NCI-H446 treated with DMSO at 0.1 percent for 48 hours (cell line): ENCODE measurements around the gene TAAR1.
"Not testable (repeated sequence)": the region's sequence is repeated elsewhere in the genome, so short reads cannot be mapped to it uniquely, and the experiment has no call there.

Experiments
- DNase-seq: peaks from one replicate; lab custom pipeline; 2025; lab: John Stamatoyannopoulos, UW

Gene TAAR1, protein sequence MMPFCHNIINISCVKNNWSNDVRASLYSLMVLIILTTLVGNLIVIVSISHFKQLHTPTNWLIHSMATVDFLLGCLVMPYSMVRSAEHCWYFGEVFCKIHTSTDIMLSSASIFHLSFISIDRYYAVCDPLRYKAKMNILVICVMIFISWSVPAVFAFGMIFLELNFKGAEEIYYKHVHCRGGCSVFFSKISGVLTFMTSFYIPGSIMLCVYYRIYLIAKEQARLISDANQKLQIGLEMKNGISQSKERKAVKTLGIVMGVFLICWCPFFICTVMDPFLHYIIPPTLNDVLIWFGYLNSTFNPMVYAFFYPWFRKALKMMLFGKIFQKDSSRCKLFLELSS

DNA sequence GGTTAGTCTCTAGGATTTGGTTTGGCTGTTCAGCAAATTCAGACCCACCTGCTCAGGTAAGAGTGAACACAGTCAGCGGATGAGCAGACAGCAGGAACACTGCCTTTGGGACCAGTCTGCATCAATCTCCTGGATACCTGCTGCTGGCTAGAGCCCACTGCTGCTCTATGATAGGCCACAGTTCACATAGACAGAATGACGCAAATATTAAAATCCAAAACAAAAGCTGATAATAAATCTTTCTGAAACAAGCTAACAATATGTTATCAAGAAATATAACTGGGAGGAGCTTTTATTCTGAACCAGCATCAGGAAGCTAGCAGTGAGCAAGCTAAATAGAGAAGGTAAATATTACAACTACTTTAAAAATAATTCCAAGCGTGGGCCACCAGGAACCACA is at the start of gene TAAR1:
TSS of gene TAAR1 (minus strand) at position 101 of the 400 bp plus-strand sequence. CDS start 13,179 bp downstream, outside the sequence.
- no peak for DNase-seq

GRCh38 chr6:132708771-132709170 is 49.8 kb upstream of the TAAR1 start:
- no peak for DNase-seq

DNA sequence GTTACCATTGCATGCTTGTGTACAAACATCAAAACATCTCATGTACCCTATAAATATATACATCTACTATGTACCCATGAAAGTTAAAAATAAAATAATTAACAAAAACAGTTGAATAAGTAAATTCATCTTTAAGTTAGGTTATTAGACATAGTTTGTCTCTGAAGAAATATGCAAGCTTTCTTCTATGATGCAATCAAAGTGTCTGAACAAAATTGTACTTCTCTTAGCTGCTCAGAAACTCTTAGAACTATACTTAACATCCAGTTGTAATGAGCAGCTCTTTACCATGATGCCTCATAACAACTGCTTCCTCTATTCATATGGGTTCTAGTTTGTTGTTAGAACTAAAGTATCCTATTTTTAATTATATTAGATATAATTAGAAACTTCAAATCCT is 49.0 kb upstream of the TAAR1 start:
- no peak for DNase-seq

DNA sequence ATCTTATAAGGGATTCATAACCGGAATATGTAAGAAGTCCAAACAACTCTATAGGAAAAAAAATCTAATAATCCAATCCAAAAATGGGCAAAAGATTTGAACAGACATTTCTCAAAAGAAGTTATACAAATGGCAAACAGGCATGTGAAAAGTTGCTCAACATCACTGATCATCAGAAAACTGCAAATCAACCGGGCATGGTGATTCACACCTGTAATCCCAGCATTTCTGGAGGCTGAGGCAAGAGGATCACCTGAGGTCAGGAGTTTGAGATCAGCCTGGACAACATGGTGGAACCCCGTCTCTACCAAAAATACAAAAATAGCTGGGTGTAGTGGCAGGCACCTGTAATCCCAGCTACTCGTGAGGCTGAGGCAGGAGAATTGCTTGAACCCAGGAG is 47.8 kb upstream of the TAAR1 start:
- DNase-seq = not testable (repeated sequence)

GRCh38 chr6:132703936-132704335 is 45.0 kb upstream of the TAAR1 start:
- DNase-seq = no peak

DNA sequence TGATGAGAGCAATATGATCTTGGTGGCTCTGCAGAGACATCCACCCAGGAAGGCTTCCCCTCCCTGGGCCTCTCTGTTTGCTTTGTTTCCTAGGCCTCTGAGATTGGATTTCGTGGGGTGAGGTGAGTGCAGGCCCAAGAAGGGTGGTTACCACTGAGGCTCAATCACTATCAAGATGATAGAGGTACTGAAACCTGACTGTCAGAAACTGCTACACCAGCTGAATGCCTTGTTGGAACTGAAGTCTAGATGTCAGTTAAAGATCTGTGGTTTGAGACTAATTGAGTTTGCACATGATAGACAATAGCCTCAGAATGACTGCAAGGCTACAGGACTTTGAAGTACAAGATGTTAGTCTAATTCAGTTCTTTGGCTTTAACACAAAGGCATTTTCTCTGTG is 39.6 kb upstream of the TAAR1 start:
- no peak for DNase-seq

DNA sequence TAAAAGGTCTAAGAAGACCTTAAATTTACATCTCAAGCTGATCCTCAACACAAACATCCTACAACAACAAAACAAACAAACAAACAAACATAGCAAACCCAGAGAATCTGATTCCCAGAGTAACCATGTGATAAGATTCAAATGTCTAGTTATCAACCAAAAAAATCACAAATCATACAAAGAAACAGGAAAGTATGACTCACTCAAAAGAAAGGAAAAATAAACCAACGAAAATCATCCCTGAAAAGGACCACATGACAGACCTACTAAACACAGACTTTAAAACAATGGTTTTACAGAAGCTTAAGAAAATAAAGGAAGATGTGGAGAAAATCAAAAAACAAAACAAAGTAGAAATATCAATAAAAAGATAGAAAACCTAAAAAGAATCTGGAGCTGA is 36.8 kb upstream of the TAAR1 start:
- DNase-seq = no peak

DNA sequence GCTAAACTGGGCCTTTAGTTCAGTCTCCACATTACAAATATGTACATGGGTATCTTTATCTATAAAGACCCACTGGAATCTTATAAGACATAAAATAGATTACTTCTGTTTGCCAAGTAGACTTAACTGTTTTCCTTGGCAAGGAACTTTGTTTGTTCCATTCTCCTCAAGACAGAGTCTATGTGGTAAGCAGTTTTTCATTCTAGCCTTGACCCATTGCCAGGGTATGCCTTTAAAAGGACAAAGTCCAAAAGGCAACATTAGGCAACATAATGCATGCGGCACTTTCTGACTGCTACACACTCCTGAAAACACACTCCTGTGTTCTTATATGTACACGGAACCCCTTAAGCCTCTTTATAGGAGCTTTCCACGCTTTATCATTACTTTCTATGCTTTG is 34.5 kb upstream of the TAAR1 start:
- no peak for DNase-seq

- DNase-seq = no peak
Measured at GRCh38 chr6:132690678-132691077, 31.7 kb upstream of the TAAR1 start.

- no peak for DNase-seq
Measured at GRCh38 chr6:132687306-132687705, 28.3 kb upstream of the TAAR1 start.

GRCh38 chr6:132686531-132686930 is 27.5 kb upstream of the TAAR1 start:
- DNase-seq = no peak

DNA sequence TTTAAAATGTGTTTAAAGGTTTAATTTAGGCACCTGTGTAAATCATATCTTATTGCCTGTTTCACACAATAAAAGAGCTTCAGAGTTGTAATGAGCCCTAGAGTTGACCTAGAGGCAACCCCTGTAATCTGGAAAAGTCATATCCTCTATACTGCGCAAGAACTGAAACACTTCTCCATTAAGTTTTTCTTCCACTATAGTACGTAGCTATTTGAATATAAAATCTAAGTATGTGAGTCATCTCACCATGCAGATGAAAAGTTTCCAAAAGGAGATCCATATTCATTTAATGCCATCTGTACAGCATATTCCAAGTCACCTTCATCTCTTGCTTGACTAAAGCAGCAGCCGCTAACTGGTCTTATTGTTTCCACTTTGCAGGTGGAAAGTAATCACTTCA is 26.0 kb upstream of the TAAR1 start:
- DNase-seq = no peak

- no peak for DNase-seq
Measured at GRCh38 chr6:132684272-132684671, 25.3 kb upstream of the TAAR1 start.

DNA sequence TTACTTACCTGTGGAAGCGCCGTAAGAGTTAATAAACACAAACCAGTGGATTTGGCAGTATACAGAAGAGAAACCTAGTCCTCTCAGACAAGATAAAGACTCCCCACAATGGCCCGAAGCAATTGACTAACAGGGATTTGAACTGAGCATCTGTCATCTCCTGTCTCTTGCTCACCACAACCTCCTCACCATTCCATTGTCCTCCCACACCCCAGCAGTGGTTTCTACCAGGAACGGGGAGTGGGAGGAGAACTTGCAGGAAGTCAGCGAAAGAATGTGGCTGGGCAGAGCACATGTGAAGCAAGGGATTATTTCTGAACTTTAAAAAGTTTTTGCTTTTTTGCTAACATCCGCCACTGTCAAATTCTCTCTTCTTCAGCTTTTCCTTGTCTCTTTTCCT is 24.6 kb upstream of the TAAR1 start:
- DNase-seq = no peak

- not testable (repeated sequence) for DNase-seq
Measured at GRCh38 chr6:132679094-132679493, 20.1 kb upstream of the TAAR1 start.

- no peak for DNase-seq
Measured at GRCh38 chr6:132675749-132676148, 16.8 kb upstream of the TAAR1 start.

- no peak for DNase-seq
Measured at GRCh38 chr6:132675002-132675401, 16.0 kb upstream of the TAAR1 start.

GRCh38 chr6:132673376-132674094 is 14.6 kb upstream of the TAAR1 start:
- no peak for DNase-seq

DNA sequence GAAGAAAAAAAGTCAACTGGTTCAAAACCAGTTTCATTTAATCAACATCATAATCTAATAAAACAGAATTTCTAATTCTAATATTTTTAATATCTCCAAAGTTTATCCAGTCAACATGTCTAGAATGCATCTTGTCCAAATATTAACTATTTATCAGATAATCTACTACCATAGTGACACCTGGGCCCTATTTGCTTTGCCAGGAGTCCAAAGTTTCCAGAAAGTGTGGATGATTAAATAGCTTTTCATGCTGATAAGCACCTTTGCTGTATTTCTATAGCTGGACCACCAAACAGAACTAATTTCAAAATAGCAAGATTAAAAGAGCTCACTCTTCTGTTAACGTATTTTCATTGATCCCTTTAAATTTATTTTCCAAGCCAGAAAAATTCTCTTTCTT is 12.3 kb upstream of the TAAR1 start:
- DNase-seq = no peak

DNA sequence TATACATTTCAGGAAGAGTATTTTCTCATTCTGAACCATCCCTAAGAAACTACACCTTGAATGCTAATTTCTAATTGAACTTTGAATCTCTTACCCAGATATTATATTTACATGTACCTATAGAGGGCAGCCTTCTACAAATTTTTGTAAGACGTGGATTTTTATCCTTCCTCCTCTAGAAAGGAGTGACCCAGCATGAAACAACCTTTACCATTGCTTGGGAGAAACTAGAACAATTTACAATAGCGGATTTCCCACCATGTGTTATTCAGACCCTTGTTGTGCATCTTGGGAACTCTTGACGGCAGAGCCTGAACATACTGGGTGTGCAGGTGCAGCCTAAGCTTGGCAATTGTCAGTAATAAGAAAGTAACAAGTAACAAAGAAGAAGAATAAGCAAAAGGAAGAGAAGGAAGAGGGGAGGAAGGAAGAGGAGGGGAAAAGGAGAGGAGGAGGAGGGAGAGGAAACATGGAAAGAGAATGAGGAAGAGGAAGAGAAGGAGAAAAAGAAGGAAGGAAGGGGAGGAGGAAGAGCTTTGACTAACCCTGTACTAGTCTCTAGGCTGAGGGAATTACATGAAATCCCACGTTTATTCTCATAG is 10.8 kb upstream of the TAAR1 start:
- no peak for DNase-seq

DNA sequence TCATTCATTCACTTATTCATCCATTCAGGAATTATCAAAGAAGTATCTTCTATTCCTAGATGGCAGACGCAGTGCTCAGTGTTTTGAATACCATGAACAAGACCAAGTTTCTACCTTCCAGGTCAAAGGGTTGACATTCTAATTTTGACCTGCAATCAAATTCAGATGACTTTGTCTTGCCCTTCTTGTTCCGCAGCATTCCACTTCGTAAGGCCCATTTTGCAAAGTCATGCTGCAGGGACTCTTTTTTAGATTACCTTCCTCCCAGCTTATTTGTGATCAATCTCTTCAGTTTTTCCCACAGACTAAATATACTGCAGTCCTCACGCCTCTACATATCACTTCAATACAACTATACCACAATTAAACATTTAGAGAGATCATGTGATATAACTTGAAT is 7.1 kb upstream of the TAAR1 start:
- DNase-seq = no peak

DNA sequence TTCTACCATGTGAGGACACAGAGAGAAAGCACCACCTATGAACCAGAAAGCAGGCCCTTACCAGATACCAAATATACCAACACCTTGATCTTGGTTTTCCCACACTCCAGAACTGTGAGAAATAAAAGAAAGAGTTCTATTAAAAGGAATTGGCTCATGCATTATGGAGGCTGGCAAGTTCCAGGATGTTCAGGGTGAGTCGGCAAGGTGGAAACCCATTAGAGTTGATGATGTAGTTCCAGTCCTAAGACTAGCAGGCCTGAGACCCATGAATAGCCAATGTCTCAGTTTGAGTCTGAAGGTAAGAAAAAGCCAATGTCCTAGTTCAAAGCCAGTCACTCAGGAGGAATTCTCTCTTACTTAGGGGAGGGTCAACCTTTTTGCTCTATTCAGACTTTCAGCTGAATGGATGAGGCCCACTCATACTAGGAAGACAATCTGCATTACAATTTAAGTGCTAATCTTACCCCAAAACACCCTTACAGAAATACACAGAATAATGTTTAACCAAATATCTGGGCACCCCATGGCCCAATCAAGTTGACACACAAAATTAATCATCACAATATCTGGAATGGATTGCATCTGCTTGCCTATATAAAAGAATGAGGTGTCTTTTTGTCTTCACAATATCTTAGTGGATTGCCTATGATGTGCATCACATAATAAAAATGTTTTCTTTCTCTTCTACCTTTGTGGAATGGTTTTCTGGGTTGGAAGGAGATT is 5.5 kb upstream of the TAAR1 start:
- no peak for DNase-seq

GRCh38 chr6:132663661-132664060 is 4.7 kb upstream of the TAAR1 start:
- no peak for DNase-seq
